ENCODE data around the gene GCC2. TPM values are rescaled to one million over a fixed set of nuclear protein-coding genes. Genes with fewer than 3 reads are reported as not detected.

GCC2 gene
- total and polyA plus RNA-seq, 2 of the 13 experiments (the other 11 are each of a cell fraction or from before 2014, with no cell fraction given) = 17.6 to 22.5 TPM

GRCh38 chr2:108417254-108417653 lies 31.8 kb upstream of the GCC2 start (continued):
- TF ChIP-seq MIXL1 (CRISPR knock-in tag; IDR thresholded peaks at IDR 0.05) (peak; percentile 76; the same call in 1 of the 2 replicates), ZNF331 (CRISPR knock-in tag; IDR thresholded peaks at IDR 0.05) (peak; percentile 65; the same call in 1 of the 2 replicates), ZNF737 (CRISPR knock-in tag; IDR thresholded peaks at IDR 0.05; ENCODE audit: borderline replicate concordance) (no peak), SKIL (CRISPR knock-in tag; IDR thresholded peaks at IDR 0.05; ENCODE audit: borderline replicate concordance) (no peak), HOMEZ (CRISPR knock-in tag; IDR thresholded peaks at IDR 0.05; ENCODE audit: low read depth) (0 out of 2 replicates have a peak, but pooled peaks have one; percentile 55), ZNF687 (CRISPR knock-in tag; IDR thresholded peaks at IDR 0.05) (no peak), ETS1 (CRISPR knock-in tag; IDR thresholded peaks at IDR 0.05) (no peak), SMC3 (IDR thresholded peaks at IDR 0.05; ENCODE audit: low read length) (peak; percentile 97), SAP130 (CRISPR knock-in tag; IDR thresholded peaks at IDR 0.05; ENCODE audit: low read depth) (peak; percentile 42; the same call in 1 of the 2 replicates), ASH2L (IDR thresholded peaks at IDR 0.05; ENCODE audit: insufficient read length, low read depth, low read length) (peak; percentile 22), KLF16 (CRISPR knock-in tag; IDR thresholded peaks at IDR 0.05) (peak in 1 of 2 experiments; percentile 49; a peak in 1 of 4 replicates), REST (IDR thresholded peaks at IDR 0.05; ENCODE audit: borderline replicate concordance in 1 of 2, low read depth in 1 of 2, low read length in 2 of 2) (no peak), PRDM4 (CRISPR knock-in tag; IDR thresholded peaks at IDR 0.05; ENCODE audit: borderline replicate concordance) (no peak)
